Glomerular endothelial cell (primary cell): ENCODE results near the gene SCGB1A1. TPM values are rescaled to one million over a fixed set of nuclear protein-coding genes. Genes with fewer than 3 reads are reported as not detected.
"Not testable (repeated sequence)": the region's sequence is repeated elsewhere in the genome, so short reads cannot be mapped to it uniquely, and the experiment has no call there.

Experiments used
- DNase-seq: peaks from one replicate; pipeline ENCODE4 v3.0.0-alpha.2; 2011; ENCODE audit warnings: low read depth, low spot score; ENCODE audit errors: extremely low read depth
- total RNA-seq: library from RNA; depleted of rRNA; stranded (reverse); fragments of >200 nt; gene quantifications from 2 replicates; pipeline ENCODE4 v1.2.3, GENCODE V29; 2015

The SCGB1A1 gene
- total RNA-seq, 1 donor from 2014 or later = not detected

GRCh38 chr11:62446091-62446490, 27.3 kb downstream of the SCGB1A1 start:
- DNase-seq = no peak

- no peak for DNase-seq
These were observed 30.6 kb downstream of the SCGB1A1 start for GRCh38 chr11:62449451-62449851.

GRCh38 chr11:62449912-62450311, 31.1 kb downstream of the SCGB1A1 start:
- DNase-seq = not testable (repeated sequence)

GRCh38 chr11:62450543-62451240, 31.9 kb downstream of the SCGB1A1 start:
- no peak for DNase-seq

- DNase-seq = no peak
These were observed 32.4 kb downstream of the SCGB1A1 start for GRCh38 chr11:62451241-62451621.

- DNase-seq = no peak
These were observed 33.4 kb downstream of the SCGB1A1 start for GRCh38 chr11:62452261-62452660.

GRCh38 chr11:62452839-62453468, 34.1 kb downstream of the SCGB1A1 start:
- DNase-seq = no peak

- no peak for DNase-seq
These were observed 37.8 kb downstream of the SCGB1A1 start for GRCh38 chr11:62456630-62457029.

- no peak for DNase-seq
These were observed 38.6 kb downstream of the SCGB1A1 start for GRCh38 chr11:62457478-62457877.

GRCh38 chr11:62458212-62459002, 39.6 kb downstream of the SCGB1A1 start:
- DNase-seq = no peak

- DNase-seq = no peak
These were observed 40.2 kb downstream of the SCGB1A1 start for GRCh38 chr11:62459080-62459479.

- DNase-seq = no peak
These were observed 43.1 kb downstream of the SCGB1A1 start for GRCh38 chr11:62461740-62462507.

GRCh38 chr11:62462508-62462892, 43.7 kb downstream of the SCGB1A1 start:
- no peak for DNase-seq

GRCh38 chr11:62463121-62463542, 44.3 kb downstream of the SCGB1A1 start:
- DNase-seq = no peak

- DNase-seq = no peak
These were observed 45.8 kb downstream of the SCGB1A1 start for GRCh38 chr11:62464655-62465054.

GRCh38 chr11:62466444-62466843, 47.6 kb downstream of the SCGB1A1 start:
- no peak for DNase-seq

- DNase-seq = no peak
These were observed 49.7 kb downstream of the SCGB1A1 start for GRCh38 chr11:62468577-62468976.

- DNase-seq = no peak
These were observed 52.8 kb downstream of the SCGB1A1 start for GRCh38 chr11:62471603-62472002.

- no peak for DNase-seq
These were observed 53.4 kb downstream of the SCGB1A1 start for GRCh38 chr11:62472063-62472884.
